Ureter (tissue), 1 donor: Measurements from ENCODE around the gene ALDH3A1. TPM values are rescaled to one million over a fixed set of nuclear protein-coding genes. Genes with fewer than 3 reads are reported as not detected.

Experiments used
- DNase-seq: peaks from one replicate; pipeline ENCODE4 v3.0.0-alpha.2; 2020; ENCODE audit warnings: low spot score
- total RNA-seq: library from RNA; stranded (reverse); gene quantifications from one replicate; pipeline ENCODE4 v1.2.4, GENCODE V29; 2023
- donor health status: DM: yes; HTN: yes; CAD: no.

Gene ALDH3A1
- total RNA-seq, 1 donor from 2014 or later = 1.2 TPM

- peak; percentile 37 for DNase-seq
Observed at GRCh38 chr17:19703828-19704613, 44.1 kb downstream of the ALDH3A1 start.

GRCh38 chr17:19703106-19703827, 44.8 kb downstream of the ALDH3A1 start:
- peak; percentile 30 for DNase-seq

GRCh38 chr17:19702217-19702641, 45.9 kb downstream of the ALDH3A1 start:
- DNase-seq = no peak

Other genes with a start within 250 kb of the ALDH3A1 start
- gene SLC47A1, start 214.4 kb downstream of the ALDH3A1 start, total RNA-seq = 2.0 TPM
- 59.8 TPM for gene ALDH3A2, start 99.5 kb downstream of the ALDH3A1 start, total RNA-seq
- gene SLC47A2, start 31.7 kb downstream of the ALDH3A1 start, total RNA-seq = not detected
- gene ULK2, start 119.6 kb upstream of the ALDH3A1 start, total RNA-seq = 17.3 TPM
- gene AKAP10, start 229.5 kb upstream of the ALDH3A1 start, total RNA-seq = 57.1 TPM